Neural progenitor cell (in vitro differentiated cells): ENCODE data around the gene GLDN. TPM values are rescaled to one million over a fixed set of nuclear protein-coding genes. Genes with fewer than 3 reads are reported as not detected.

ENCODE experiments used
- DNase-seq: peaks from one replicate; pipeline ENCODE4 v3.0.0-alpha.2; 2016; ENCODE audit warnings: low spot score
- H2AFZ ChIP-seq: fragments of 200-600 bp; sonication (generic); replicated peaks from 2 replicates; pipeline ENCODE4 v1.6.1; 2016; ENCODE audit warnings: antibody characterized with exemption
- H3F3A ChIP-seq: fragments of 200-600 bp; sonication (generic); 2 replicates; pipeline ENCODE4 v1.6.1; 2016; ENCODE audit warnings: antibody characterized with exemption, low read depth
- H3K27ac ChIP-seq: fragments of 200-600 bp; sonication (generic); 2 replicates; pipeline ENCODE4 v1.5.1; 2016; ENCODE audit warnings: mild to moderate bottlenecking
- H3K27me3 ChIP-seq: fragments of 200-600 bp; sonication (generic); 2 replicates; pipeline ENCODE4 v1.6.1; 2016; ENCODE audit warnings: mild to moderate bottlenecking, moderate library complexity
- H3K36me3 ChIP-seq: fragments of 200-600 bp; sonication (generic); 2 replicates; pipeline ENCODE4 v1.5.1; 2016
- H3K4me1 ChIP-seq: fragments of 200-600 bp; sonication (generic); 2 replicates; pipeline ENCODE4 v1.6.1; 2016; ENCODE audit warnings: mixed run types
- H3K4me2 ChIP-seq: fragments of 200-600 bp; sonication (generic); 2 replicates; pipeline ENCODE4 v1.6.1; 2016
- H3K4me3 ChIP-seq: fragments of 200-600 bp; sonication (generic); 2 replicates; pipeline ENCODE4 v1.5.1; 2016
- H3K79me2 ChIP-seq: fragments of 200-600 bp; sonication (generic); 2 replicates; pipeline ENCODE4 v1.6.1; 2016; ENCODE audit warnings: low read depth
- H3K9ac ChIP-seq: fragments of 200-600 bp; sonication (generic); 2 replicates; pipeline ENCODE4 v1.6.1; 2016
- H3K9me3 ChIP-seq: fragments of 200-600 bp; sonication (generic); 2 replicates; pipeline ENCODE4 v1.5.1; 2016; ENCODE audit warnings: low read depth
- H4K20me1 ChIP-seq: fragments of 200-600 bp; sonication (generic); 2 replicates; pipeline ENCODE4 v1.6.1; 2016; ENCODE audit warnings: low read depth
- H3K27ac Mint-ChIP-seq: 3 replicates; pipeline ENCODE4 v1.8.0; 2021; ENCODE audit warnings: mixed read lengths
- H3K27me3 Mint-ChIP-seq: 2 replicates; pipeline ENCODE4 v1.8.0; 2022; ENCODE audit warnings: low read depth, mild to moderate bottlenecking, inconsistent platforms, moderate library complexity, mixed read lengths; ENCODE audit not compliant: insufficient read depth
- H3K36me3 Mint-ChIP-seq: 3 replicates; pipeline ENCODE4 v1.8.0; 2021; ENCODE audit warnings: mixed read lengths
- H3K4me1 Mint-ChIP-seq: 3 replicates; pipeline ENCODE4 v1.8.0; 2021; ENCODE audit warnings: mixed read lengths
- H3K4me3 Mint-ChIP-seq: 3 replicates; pipeline ENCODE4 v1.8.0; 2021; ENCODE audit warnings: mild to moderate bottlenecking, moderate library complexity, mixed read lengths
- H3K9me3 Mint-ChIP-seq: 3 replicates; pipeline ENCODE4 v1.8.0; 2020; ENCODE audit warnings: mixed read lengths
- EZH2 ChIP-seq: fragments of 200-600 bp; sonication (generic); IDR thresholded peaks from 2 replicates; pipeline ENCODE4 v1.6.1; 2017; ENCODE audit warnings: antibody characterized with exemption, mild to moderate bottlenecking, moderate library complexity
- EZH2phosphoT487 ChIP-seq: fragments of 200-600 bp; sonication (generic); IDR thresholded peaks from 2 replicates; pipeline ENCODE4 v1.6.1; 2017; ENCODE audit warnings: antibody characterized with exemption
- total RNA-seq: library from RNA; depleted of rRNA; stranded (reverse); fragments of >200 nt; gene quantifications from 2 replicates; pipeline ENCODE4 v1.2.3, GENCODE V29; 2015; ENCODE audit warnings: low replicate concordance
- TF ChIP-seq, protein P1 (sequence below): fragments of 200-600 bp; sonication (generic); IDR thresholded peaks from 2 replicates; pipeline ENCODE4 v1.5.1; 2017; ENCODE audit warnings: antibody characterized with exemption, mild to moderate bottlenecking

GLDN gene
- total RNA-seq, 1 donor from 2014 or later, result 5.3 TPM

DNA sequence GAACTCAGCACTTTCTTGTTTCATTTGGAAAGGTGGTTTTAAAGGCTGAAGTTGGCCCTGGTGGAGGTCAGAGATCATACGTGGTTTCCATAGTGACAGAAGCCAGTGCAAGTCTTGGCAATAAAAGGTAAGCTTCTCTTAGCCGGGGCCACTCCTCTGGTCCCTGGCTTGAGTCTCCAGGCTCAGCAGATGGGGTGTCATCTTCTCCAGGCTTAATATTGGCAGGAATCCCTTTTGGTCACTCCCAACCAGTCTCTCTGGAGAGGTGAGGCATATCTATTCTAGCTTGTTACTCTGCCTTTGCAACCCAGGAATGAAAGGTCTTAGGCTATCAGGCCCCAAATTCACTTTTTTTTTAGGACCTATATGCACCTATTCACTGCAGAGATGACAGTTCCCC is 7.9 kb upstream of the GLDN start:
- TF ChIP-seq, protein P1, sequence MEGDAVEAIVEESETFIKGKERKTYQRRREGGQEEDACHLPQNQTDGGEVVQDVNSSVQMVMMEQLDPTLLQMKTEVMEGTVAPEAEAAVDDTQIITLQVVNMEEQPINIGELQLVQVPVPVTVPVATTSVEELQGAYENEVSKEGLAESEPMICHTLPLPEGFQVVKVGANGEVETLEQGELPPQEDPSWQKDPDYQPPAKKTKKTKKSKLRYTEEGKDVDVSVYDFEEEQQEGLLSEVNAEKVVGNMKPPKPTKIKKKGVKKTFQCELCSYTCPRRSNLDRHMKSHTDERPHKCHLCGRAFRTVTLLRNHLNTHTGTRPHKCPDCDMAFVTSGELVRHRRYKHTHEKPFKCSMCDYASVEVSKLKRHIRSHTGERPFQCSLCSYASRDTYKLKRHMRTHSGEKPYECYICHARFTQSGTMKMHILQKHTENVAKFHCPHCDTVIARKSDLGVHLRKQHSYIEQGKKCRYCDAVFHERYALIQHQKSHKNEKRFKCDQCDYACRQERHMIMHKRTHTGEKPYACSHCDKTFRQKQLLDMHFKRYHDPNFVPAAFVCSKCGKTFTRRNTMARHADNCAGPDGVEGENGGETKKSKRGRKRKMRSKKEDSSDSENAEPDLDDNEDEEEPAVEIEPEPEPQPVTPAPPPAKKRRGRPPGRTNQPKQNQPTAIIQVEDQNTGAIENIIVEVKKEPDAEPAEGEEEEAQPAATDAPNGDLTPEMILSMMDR, result no peak
- TF ChIP-seq EZH2phosphoT487 (no peak), EZH2 (no peak)
- H3K4me2 ChIP-seq, result no peak overlapping the region
- no peak for DNase-seq
- no peak overlapping the region for H3K27ac ChIP-seq
- H3K79me2 ChIP-seq, result no peaks in the 10 kb centered on the region
- H2AFZ ChIP-seq, result no peak overlapping the region
- H3K27me3 Mint-ChIP-seq, result peaks cover 7% of the 10 kb centered on the region
- no peaks in the 10 kb centered on the region for H3K4me1 ChIP-seq
- H4K20me1 ChIP-seq, result no peaks in the 10 kb centered on the region
- no peak overlapping the region for H3K4me3 Mint-ChIP-seq
- no peaks in the 10 kb centered on the region for H3K9me3 Mint-ChIP-seq
- H3K36me3 Mint-ChIP-seq, result no peaks in the 10 kb centered on the region
- no peak overlapping the region for H3K4me3 ChIP-seq
- no peaks in the 10 kb centered on the region for H3K9me3 ChIP-seq
- H3K36me3 ChIP-seq, result no peaks in the 10 kb centered on the region
- H3K4me1 Mint-ChIP-seq, result no peaks in the 10 kb centered on the region
- no peak overlapping the region for H3K9ac ChIP-seq
- H3F3A ChIP-seq, result no peaks in the 10 kb centered on the region
- no peak overlapping the region for H3K27ac Mint-ChIP-seq
- H3K27me3 ChIP-seq, result peaks cover under 1% of the 10 kb centered on the region

DNA sequence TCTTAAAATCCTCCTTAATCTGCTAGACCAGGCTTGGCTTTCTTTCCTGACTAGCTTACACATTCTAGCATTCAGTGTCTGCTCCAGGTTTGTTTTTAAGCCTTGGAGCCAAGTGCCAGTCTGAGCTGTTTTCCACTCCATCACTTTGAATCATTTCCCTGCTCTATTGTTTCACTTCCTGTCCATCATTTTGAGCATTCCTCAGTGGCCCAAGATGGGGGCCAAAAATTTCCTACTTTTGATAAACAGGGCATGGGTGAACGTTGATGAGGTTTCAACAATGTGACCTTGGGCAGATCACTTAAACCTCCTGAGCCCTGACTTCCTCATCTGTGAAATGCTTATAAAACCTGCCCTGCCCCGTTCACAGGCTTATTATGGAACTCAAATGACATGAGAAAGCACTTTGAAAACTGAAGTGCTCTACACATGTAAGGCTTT is 7.4 kb upstream of the GLDN start:
- H3K27ac Mint-ChIP-seq, result no peak overlapping the region
- Histone ChIP-seq H3K79me2 (no peaks in the 10 kb centered on the region), H3K27me3 (peaks cover 6% of the 10 kb centered on the region), H3K27ac (no peak overlapping the region), H3K9me3 (no peaks in the 10 kb centered on the region), H3F3A (no peaks in the 10 kb centered on the region), H2AFZ (no peak overlapping the region), H3K4me2 (no peak overlapping the region), H3K4me1 (no peaks in the 10 kb centered on the region), H3K4me3 (no peak overlapping the region), H3K9ac (no peak overlapping the region), H4K20me1 (no peaks in the 10 kb centered on the region), H3K36me3 (no peaks in the 10 kb centered on the region)
- TF ChIP-seq, protein P1, result no peak
- TF ChIP-seq EZH2phosphoT487 (no peak), EZH2 (no peak)
- peaks cover 7% of the 10 kb centered on the region for H3K27me3 Mint-ChIP-seq
- H3K4me3 Mint-ChIP-seq, result no peak overlapping the region
- no peak for DNase-seq
- no peaks in the 10 kb centered on the region for H3K4me1 Mint-ChIP-seq
- H3K36me3 Mint-ChIP-seq, result no peaks in the 10 kb centered on the region
- H3K9me3 Mint-ChIP-seq, result no peaks in the 10 kb centered on the region

DNA sequence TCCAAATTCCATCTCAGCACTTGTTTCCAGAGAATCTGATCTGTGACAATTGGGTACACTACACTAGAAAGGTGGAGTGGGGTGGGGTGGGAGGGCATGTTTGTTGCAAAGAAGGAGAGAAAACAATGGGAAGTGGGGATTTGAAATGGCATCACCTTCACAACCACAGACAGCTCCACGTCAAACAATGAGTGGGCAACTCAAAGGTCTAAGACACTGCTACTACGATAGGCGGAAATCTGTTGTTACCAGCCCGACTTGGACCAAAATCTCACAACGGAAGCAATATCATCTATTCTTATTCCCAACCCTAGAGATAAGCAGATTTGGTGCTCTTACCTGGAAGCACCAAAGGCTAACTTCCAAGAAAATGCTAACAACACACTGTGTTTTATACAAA is 6.4 kb upstream of the GLDN start:
- no peak for DNase-seq
- H3K27me3 Mint-ChIP-seq, result peaks cover 13% of the 10 kb centered on the region

More for the DNA sequence above, 6.4 kb upstream of the GLDN start:
- H3K4me3 Mint-ChIP-seq, result no peak overlapping the region
- Histone ChIP-seq H3K4me3 (no peak overlapping the region), H4K20me1 (no peaks in the 10 kb centered on the region), H3K4me1 (no peaks in the 10 kb centered on the region), H3K4me2 (no peak overlapping the region), H3K36me3 (no peaks in the 10 kb centered on the region), H3K27me3 (peaks cover 16% of the 10 kb centered on the region), H3K9me3 (no peaks in the 10 kb centered on the region), H3K27ac (no peak overlapping the region), H3K9ac (no peak overlapping the region), H3F3A (no peaks in the 10 kb centered on the region), H2AFZ (no peak overlapping the region), H3K79me2 (no peaks in the 10 kb centered on the region)
- H3K9me3 Mint-ChIP-seq, result no peaks in the 10 kb centered on the region
- no peaks in the 10 kb centered on the region for H3K4me1 Mint-ChIP-seq
- TF ChIP-seq EZH2, result no peak
- TF ChIP-seq EZH2phosphoT487, result no peak
- TF ChIP-seq, protein P1, result no peak
- H3K27ac Mint-ChIP-seq, result no peak overlapping the region
- H3K36me3 Mint-ChIP-seq, result no peaks in the 10 kb centered on the region
